ENCODE data around the gene NR1H4. TPM values are rescaled to one million over a fixed set of nuclear protein-coding genes. Genes with fewer than 3 reads are reported as not detected.

NR1H4 gene
- total and polyA plus RNA-seq, 2 experiments from 2014 or later = not detected

GRCh38 chr12:100612606-100613005 is 138.9 kb downstream of the NR1H4 start:
- Mint-ChIP-seq H3K4me1 (no peaks in the 10 kb centered on the region), H3K27me3 (ENCODE audit: insufficient read depth, low read depth, poor library complexity) (no peaks in the 10 kb centered on the region), H3K4me3 (no peak overlapping the region), H3K9me3 (no peaks in the 10 kb centered on the region), H3K27ac (no peak overlapping the region), H3K36me3 (ENCODE audit: low read depth) (peaks cover 12% of the 10 kb centered on the region; the same call in 1 of the 3 replicates)
- Histone ChIP-seq H3K36me3 (ENCODE audit: insufficient read depth) (no peaks in the 10 kb centered on the region), H4K20me1 (replicated peaks; ENCODE audit: insufficient read depth) (no peaks in the 10 kb centered on the region), H3F3A (replicated peaks; ENCODE audit: low read depth) (no peaks in the 10 kb centered on the region), H3K27me3 (ENCODE audit: insufficient read depth) (no peaks in the 10 kb centered on the region), H3K4me3 (no peak overlapping the region), H2AFZ (no peak overlapping the region), H3K9me2 (ENCODE audit: insufficient read depth) (no peaks in the 10 kb centered on the region), H3K4me2 (no peak overlapping the region), H3K27ac (ENCODE audit: low read depth) (no peak overlapping the region), H3K4me1 (ENCODE audit: insufficient read depth) (no peaks in the 10 kb centered on the region), H3K79me2 (replicated peaks; ENCODE audit: insufficient read depth) (no peaks in the 10 kb centered on the region)
- TF ChIP-seq REST (IDR thresholded peaks at IDR 0.05; ENCODE audit: unreplicated experiment) (no peak), NANOG (IDR thresholded peaks at IDR 0.05; ENCODE audit: borderline replicate concordance) (no peak), ZNF462 (CRISPR knock-in tag; IDR thresholded peaks at IDR 0.05) (no peak), JUNB (IDR thresholded peaks at IDR 0.05; ENCODE audit: unreplicated experiment) (no peak), ETS1 (IDR thresholded peaks at IDR 0.05) (no peak), ZNF331 (CRISPR knock-in tag; IDR thresholded peaks at IDR 0.05; ENCODE audit: low read depth) (no peak)
- no peak for ATAC-seq
- DNase-seq (ENCODE audit: low spot score) = no peak

Small RNAs within 50 kb of the gene (small RNA-seq; reads per million reads assigned to genes)
- not detected for gene AC010200.2 (ENCODE audit: low replicate concordance)

Other genes with a start within 250 kb of the NR1H4 start
- 2.2 and 2.5 TPM in 2 replicates for gene DEPDC4, start 206.8 kb upstream of the NR1H4 start, total RNA-seq (2014; rRNA removed; shearing (Covaris generic))
- 9.4 and 10.2 TPM in 2 replicates for gene DEPDC4, start 206.8 kb upstream of the NR1H4 start, polyA plus RNA-seq (2016; fragmentation: Nextera tagmentation; extraction: Ambion mirVana)
- gene SCYL2, start 206.7 kb upstream of the NR1H4 start, total RNA-seq (2014; rRNA removed; shearing (Covaris generic)) = 57.5 and 61.2 TPM in 2 replicates
- 15.0 and 15.2 TPM in 2 replicates for gene SCYL2, start 206.7 kb upstream of the NR1H4 start, polyA plus RNA-seq (2016; fragmentation: Nextera tagmentation; extraction: Ambion mirVana)
- gene SLC17A8, start 116.8 kb upstream of the NR1H4 start, total RNA-seq (2014; rRNA removed; shearing (Covaris generic)) = 0.24 TPM in 1 of 2 replicates, not detected in the other
- 0.05 TPM in 1 of 2 replicates, not detected in the other for gene SLC17A8, start 116.8 kb upstream of the NR1H4 start, polyA plus RNA-seq (2016; fragmentation: Nextera tagmentation; extraction: Ambion mirVana)
- gene GAS2L3, start 99.8 kb downstream of the NR1H4 start, total RNA-seq (2014; rRNA removed; shearing (Covaris generic)) = 13.5 and 22.3 TPM in 2 replicates
- gene GAS2L3, start 99.8 kb downstream of the NR1H4 start, polyA plus RNA-seq (2016; fragmentation: Nextera tagmentation; extraction: Ambion mirVana) = 9.0 and 9.7 TPM in 2 replicates